ENCODE measurements around the gene PTPRO. TPM values are rescaled to one million over a fixed set of nuclear protein-coding genes. Genes with fewer than 3 reads are reported as not detected.

Gene PTPRO
- total and polyA plus RNA-seq, 10 of the 15 experiments (the other 5 are each of a cell fraction or from before 2014, with no cell fraction given) = 1.2 to 5.3 (median 3.5) TPM

GRCh38 chr12:15590180-15590826 is 268.0 kb downstream of the PTPRO start (continued):
- TF ChIP-seq RELB (IDR thresholded peaks at IDR 0.05; ENCODE audit: low read depth) (peak; percentile 46; the same call in 1 of the 2 replicates), SUZ12 (IDR thresholded peaks at IDR 0.05; ENCODE audit: unreplicated experiment) (no peak), TBL1XR1 (IDR thresholded peaks at IDR 0.05; ENCODE audit: low read depth, low read length) (no peak), RAD21 (IDR thresholded peaks at IDR 0.05; ENCODE audit: insufficient read depth, low read depth, low read length) (peak; percentile 97), HDAC6 (IDR thresholded peaks at IDR 0.05; ENCODE audit: unreplicated experiment) (no peak), LARP7 (IDR thresholded peaks at IDR 0.05) (no peak), MTA3 (IDR thresholded peaks at IDR 0.05; ENCODE audit: borderline replicate concordance, low read length) (no peak), SP1 (IDR thresholded peaks at IDR 0.05; ENCODE audit: low read depth, low read length) (no peak), ATF3 (IDR thresholded peaks at IDR 0.05; ENCODE audit: borderline replicate concordance, extremely low read depth, low read depth, low read length) (no peak), IKZF2 (IDR thresholded peaks at IDR 0.05) (peak in 1 of 2 experiments; percentile 25; a peak in 2 of 4 replicates), FOXK2 (IDR thresholded peaks at IDR 0.05) (no peak), ZNF687 (IDR thresholded peaks at IDR 0.05) (0 out of 2 replicates have a peak, but pooled peaks have one; percentile 31), SMARCA5 (IDR thresholded peaks at IDR 0.05) (peak; percentile 70; the same call in 1 of the 2 replicates), MXI1 (IDR thresholded peaks at IDR 0.05; ENCODE audit: low read depth, low read length) (no peak), JUNB (IDR thresholded peaks at IDR 0.05) (no peak), SMAD1 (IDR thresholded peaks at IDR 0.05; ENCODE audit: low read depth, partially characterized antibody) (no peak)

Data from GM12878 (cell line).